Activated naive CD4-positive, alpha-beta T cell treated with anti-CD3 and anti-CD28 coated beads for 36 hours (primary cell): ENCODE results near the gene CHSY1. TPM values are rescaled to one million over a fixed set of nuclear protein-coding genes. Genes with fewer than 3 reads are reported as not detected.

Experiments used
- CTCF ChIA-PET: fragments of 350-600 bp; sonication (Branson Sonifier 250); formaldehyde crosslinking; loops from one replicate; lab custom pipeline; 2021; ENCODE audit warnings: antibody characterized with exemption; lab: Charles Lee
- DNase-seq: peaks from one replicate; pipeline ENCODE4 v3.0.0-alpha.2; 2020
- H3K27ac Mint-ChIP-seq: one replicate; pipeline ENCODE4 v1.8.0; 2021; ENCODE audit warnings: mild to moderate bottlenecking, mixed read lengths
- H3K27me3 Mint-ChIP-seq: one replicate; pipeline ENCODE4 v1.8.0; 2021; ENCODE audit warnings: low read depth, mixed read lengths
- H3K36me3 Mint-ChIP-seq: one replicate; pipeline ENCODE4 v1.8.0; 2021; ENCODE audit warnings: low read depth, mixed read lengths
- H3K4me1 Mint-ChIP-seq: one replicate; pipeline ENCODE4 v1.8.0; 2021; ENCODE audit warnings: low read depth, mixed read lengths
- H3K4me3 Mint-ChIP-seq: one replicate; pipeline ENCODE4 v1.8.0; 2021; ENCODE audit warnings: mild to moderate bottlenecking, moderate library complexity, mixed read lengths
- H3K9me3 Mint-ChIP-seq: one replicate; pipeline ENCODE4 v1.8.0; 2021; ENCODE audit warnings: mixed read lengths
- intact Hi-C: fragments of 100-400 bp; cut with micrococcal nuclease; formaldehyde crosslinking; loops from one replicate; pipeline ENCODE4 v1.15.1; 2023
- total RNA-seq, 2 experiments: library from RNA; stranded (reverse); gene quantifications; one replicate each; pipeline ENCODE4 v1.2.3, GENCODE V29; 2021

The CHSY1 gene
- total RNA-seq, 2 experiments from 2014 or later: 19.5 to 21.8 TPM

- H3K9me3 Mint-ChIP-seq: no peaks in the 10 kb centered on the region
- CTCF ChIA-PET: no interaction called here
Measured at GRCh38 chr15:101266034-101266433, 14.2 kb upstream of the CHSY1 start.

GRCh38 chr15:101264911-101265641 is 13.2 kb upstream of the CHSY1 start:
- Mint-ChIP-seq H3K27ac (no peak overlapping the region), H3K4me1 (peaks cover 2% of the 10 kb centered on the region), H3K27me3 (no peaks in the 10 kb centered on the region), H3K9me3 (no peaks in the 10 kb centered on the region), H3K4me3 (no peak overlapping the region), H3K36me3 (peaks cover 3% of the 10 kb centered on the region)
- DNase-seq: no peak
- intact Hi-C loops: no loop called here
- CTCF ChIA-PET: interaction anchor here (0.5 kb wide), 1 partner anchor 11 kb away, joined by 3 read pairs; no protein-coding TSS in a partner anchor

More at GRCh38 chr15:101266034-101266433, 14.2 kb upstream of the CHSY1 start:
- Mint-ChIP-seq H3K27me3 (no peaks in the 10 kb centered on the region), H3K27ac (no peak overlapping the region), H3K4me1 (peaks cover 2% of the 10 kb centered on the region), H3K4me3 (no peak overlapping the region), H3K36me3 (peaks cover 4% of the 10 kb centered on the region)
- intact Hi-C loops: no loop called here
- DNase-seq: no peak

- H3K36me3 Mint-ChIP-seq: peaks cover 3% of the 10 kb centered on the region
Measured at GRCh38 chr15:101264011-101264410, 12.2 kb upstream of the CHSY1 start.

GRCh38 chr15:101262551-101262950 is 10.7 kb upstream of the CHSY1 start:
- intact Hi-C loops: no loop called here
- peaks cover 6% of the 10 kb centered on the region for H3K27me3 Mint-ChIP-seq
- no peaks in the 10 kb centered on the region for H3K36me3 Mint-ChIP-seq
- no peak overlapping the region for H3K27ac Mint-ChIP-seq
- no peak for DNase-seq
- H3K4me3 Mint-ChIP-seq: no peak overlapping the region
- H3K4me1 Mint-ChIP-seq: peaks cover 2% of the 10 kb centered on the region
- CTCF ChIA-PET: interaction anchor here (0.8 to 4.0 kb wide), 4 partner anchors 174 to 254 kb away, joined by 5 to 19 read pairs (median 8); no protein-coding TSS in a partner anchor
- no peaks in the 10 kb centered on the region for H3K9me3 Mint-ChIP-seq

More at GRCh38 chr15:101264011-101264410, 12.2 kb upstream of the CHSY1 start:
- H3K9me3 Mint-ChIP-seq: no peaks in the 10 kb centered on the region
- peaks cover 2% of the 10 kb centered on the region for H3K4me1 Mint-ChIP-seq
- no peak overlapping the region for H3K4me3 Mint-ChIP-seq
- CTCF ChIA-PET: interaction anchor here (3.1 kb wide), 1 partner anchor 256 kb away, joined by 9 read pairs; no protein-coding TSS in a partner anchor
- no peak overlapping the region for H3K27ac Mint-ChIP-seq
- DNase-seq: no peak
- intact Hi-C loops: no loop called here
- no peaks in the 10 kb centered on the region for H3K27me3 Mint-ChIP-seq

GRCh38 chr15:101258238-101259144 is 6.6 kb upstream of the CHSY1 start:
- Mint-ChIP-seq H3K4me3 (no peak overlapping the region), H3K27ac (no peak overlapping the region), H3K27me3 (peaks cover 6% of the 10 kb centered on the region), H3K36me3 (no peaks in the 10 kb centered on the region), H3K9me3 (no peaks in the 10 kb centered on the region), H3K4me1 (peaks cover 19% of the 10 kb centered on the region)
- intact Hi-C loops: loop anchor here (1.0 kb wide), 3 partner anchors 137 to 243 kb away; no protein-coding TSS in a partner anchor
- CTCF ChIA-PET: interaction anchor here (0.7 to 5.5 kb wide), 30 partner anchors 9 to 342 kb away, joined by 3 to 89 read pairs (median 4); no protein-coding TSS in a partner anchor
- DNase-seq: peak; percentile 73

GRCh38 chr15:101256757-101257156 is 4.9 kb upstream of the CHSY1 start:
- peak; percentile 34 for DNase-seq
- H3K36me3 Mint-ChIP-seq: no peaks in the 10 kb centered on the region
- intact Hi-C loops: no loop called here
- CTCF ChIA-PET: interaction anchor here (2.3 to 5.5 kb wide), 3 partner anchors 135 to 241 kb away, joined by 18 to 89 read pairs (median 58); no protein-coding TSS in a partner anchor
- peaks cover 6% of the 10 kb centered on the region for H3K27me3 Mint-ChIP-seq
- H3K4me3 Mint-ChIP-seq: no peak overlapping the region
- no peak overlapping the region for H3K27ac Mint-ChIP-seq
- H3K4me1 Mint-ChIP-seq: peaks cover 26% of the 10 kb centered on the region
- H3K9me3 Mint-ChIP-seq: no peaks in the 10 kb centered on the region

- no peaks in the 10 kb centered on the region for H3K36me3 Mint-ChIP-seq
Measured at GRCh38 chr15:101255615-101256241, 3.9 kb upstream of the CHSY1 start.

GRCh38 chr15:101255051-101255395 is 3.2 kb upstream of the CHSY1 start:
- DNase-seq: no peak
- H3K27ac Mint-ChIP-seq: no peak overlapping the region
- intact Hi-C loops: no loop called here
- CTCF ChIA-PET: interaction anchor here (0.6 to 5.5 kb wide), 6 partner anchors 33 to 247 kb away, joined by 3 to 89 read pairs (median 6); no protein-coding TSS in a partner anchor
- peaks cover 32% of the 10 kb centered on the region for H3K4me1 Mint-ChIP-seq
- no peaks in the 10 kb centered on the region for H3K36me3 Mint-ChIP-seq
- H3K27me3 Mint-ChIP-seq: peaks cover 6% of the 10 kb centered on the region
- no peaks in the 10 kb centered on the region for H3K9me3 Mint-ChIP-seq
- no peak overlapping the region for H3K4me3 Mint-ChIP-seq

More at GRCh38 chr15:101255615-101256241, 3.9 kb upstream of the CHSY1 start:
- Mint-ChIP-seq H3K9me3 (no peaks in the 10 kb centered on the region), H3K27me3 (peaks cover 6% of the 10 kb centered on the region), H3K27ac (no peak overlapping the region), H3K4me1 (peaks cover 26% of the 10 kb centered on the region), H3K4me3 (no peak overlapping the region)
- no peak for DNase-seq
- intact Hi-C loops: no loop called here
- CTCF ChIA-PET: interaction anchor here (0.6 to 5.5 kb wide), 9 partner anchors 32 to 247 kb away, joined by 3 to 89 read pairs (median 4); no protein-coding TSS in a partner anchor

GRCh38 chr15:101254157-101255050 is 2.6 kb upstream of the CHSY1 start:
- CTCF ChIA-PET: interaction anchor here (0.7 to 5.5 kb wide), 5 partner anchors 34 to 246 kb away, joined by 3 to 89 read pairs (median 6); no protein-coding TSS in a partner anchor
- Mint-ChIP-seq H3K4me3 (no peak overlapping the region), H3K27me3 (peaks cover 6% of the 10 kb centered on the region), H3K36me3 (no peaks in the 10 kb centered on the region), H3K9me3 (no peaks in the 10 kb centered on the region), H3K27ac (no peak overlapping the region), H3K4me1 (peaks cover 39% of the 10 kb centered on the region)
- no peak for DNase-seq
- intact Hi-C loops: no loop called here

GRCh38 chr15:101252836-101253235 is 988 bp upstream of the CHSY1 start:
- H3K4me3 Mint-ChIP-seq: peak overlapping the region; percentile 81
- peaks cover 52% of the 10 kb centered on the region for H3K4me1 Mint-ChIP-seq
- no peaks in the 10 kb centered on the region for H3K9me3 Mint-ChIP-seq
- H3K36me3 Mint-ChIP-seq: peaks cover 2% of the 10 kb centered on the region
- CTCF ChIA-PET: interaction anchor here (0.7 kb wide), 2 partner anchors 14 to 244 kb away, joined by 3 read pairs; no protein-coding TSS in a partner anchor
- H3K27ac Mint-ChIP-seq: peak overlapping the region; percentile 84
- intact Hi-C loops: loop anchor here (1.0 to 2.0 kb wide), 4 partner anchors 47 to 650 kb away; partner anchors contain the start of genes ASB7 and LINS1
- DNase-seq: no peak
- no peaks in the 10 kb centered on the region for H3K27me3 Mint-ChIP-seq
